Daoy (cell line): ENCODE results near the gene PCDH19. TPM values are rescaled to one million over a fixed set of nuclear protein-coding genes. Genes with fewer than 3 reads are reported as not detected.
A peak's percentile ranks its signal among the peaks of the same experiment; 100 is the strongest.

Experiments used
- DNase-seq: peaks from one replicate; pipeline ENCODE4 v3.0.0-alpha.2; 2015; ENCODE audit warnings: low read depth
- total RNA-seq: library from RNA; depleted of rRNA; stranded (reverse); fragments of >200 nt; shearing (Covaris generic); gene quantifications from 2 replicates; pipeline ENCODE4 v1.2.3, GENCODE V29; 2014; rRNA removed

The PCDH19 gene, protein sequence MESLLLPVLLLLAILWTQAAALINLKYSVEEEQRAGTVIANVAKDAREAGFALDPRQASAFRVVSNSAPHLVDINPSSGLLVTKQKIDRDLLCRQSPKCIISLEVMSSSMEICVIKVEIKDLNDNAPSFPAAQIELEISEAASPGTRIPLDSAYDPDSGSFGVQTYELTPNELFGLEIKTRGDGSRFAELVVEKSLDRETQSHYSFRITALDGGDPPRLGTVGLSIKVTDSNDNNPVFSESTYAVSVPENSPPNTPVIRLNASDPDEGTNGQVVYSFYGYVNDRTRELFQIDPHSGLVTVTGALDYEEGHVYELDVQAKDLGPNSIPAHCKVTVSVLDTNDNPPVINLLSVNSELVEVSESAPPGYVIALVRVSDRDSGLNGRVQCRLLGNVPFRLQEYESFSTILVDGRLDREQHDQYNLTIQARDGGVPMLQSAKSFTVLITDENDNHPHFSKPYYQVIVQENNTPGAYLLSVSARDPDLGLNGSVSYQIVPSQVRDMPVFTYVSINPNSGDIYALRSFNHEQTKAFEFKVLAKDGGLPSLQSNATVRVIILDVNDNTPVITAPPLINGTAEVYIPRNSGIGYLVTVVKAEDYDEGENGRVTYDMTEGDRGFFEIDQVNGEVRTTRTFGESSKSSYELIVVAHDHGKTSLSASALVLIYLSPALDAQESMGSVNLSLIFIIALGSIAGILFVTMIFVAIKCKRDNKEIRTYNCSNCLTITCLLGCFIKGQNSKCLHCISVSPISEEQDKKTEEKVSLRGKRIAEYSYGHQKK (N-terminal part only)
- total RNA-seq, result 0.06 TPM in 1 of 2 replicates, not detected in the other

DNA sequence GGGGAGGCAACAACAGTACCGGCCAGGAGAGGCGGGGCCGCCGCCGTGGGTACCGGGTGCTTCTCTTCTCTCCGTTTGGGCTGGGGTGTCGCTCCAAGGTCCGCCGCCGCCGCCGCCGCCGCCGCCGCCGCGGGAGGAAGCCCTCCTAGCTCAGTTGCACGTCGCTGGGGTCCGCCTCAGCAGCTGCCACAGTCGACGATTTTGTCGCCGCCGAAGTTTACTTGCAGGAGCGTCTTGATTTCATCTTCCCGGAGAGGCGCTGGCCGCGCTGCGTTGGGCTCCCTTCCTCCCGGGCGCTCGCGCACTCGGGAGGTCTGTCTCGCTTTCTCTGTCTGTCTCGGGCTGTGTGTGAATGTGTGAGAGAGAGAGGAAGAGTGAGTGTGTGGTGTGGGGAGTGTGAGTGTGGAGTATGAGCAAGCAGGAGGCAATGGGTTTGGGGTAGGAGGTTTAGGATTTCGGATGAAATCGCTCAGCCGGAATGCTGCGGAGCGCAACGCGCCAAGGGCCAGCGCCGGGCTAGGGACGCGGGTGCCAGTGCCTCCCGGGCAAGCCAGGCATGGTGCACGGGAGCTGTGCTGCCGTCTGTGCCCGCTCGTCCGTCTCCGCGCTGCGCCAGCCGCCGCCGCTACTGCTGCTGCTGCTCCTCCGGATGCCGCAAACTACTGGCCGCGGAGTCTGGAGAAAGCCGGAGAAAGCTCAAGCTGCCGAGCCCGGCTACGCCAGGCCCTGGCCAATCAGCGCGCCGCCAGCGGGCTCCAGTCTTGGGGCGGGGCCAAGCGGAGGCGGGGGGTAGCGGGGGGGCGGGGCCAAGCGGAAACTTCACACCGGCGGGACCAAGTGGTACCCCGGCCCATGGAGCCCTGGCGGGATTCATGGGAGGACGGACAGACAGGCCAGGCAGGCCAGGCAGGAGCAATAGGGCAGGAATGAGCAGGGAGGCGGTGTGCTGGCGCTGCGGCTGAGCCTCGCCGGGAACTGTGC is at the start of gene PCDH19:
PCDH19 (minus strand) TSS at position 664 of the 981 bp plus-strand sequence. CDS start 1,676 bp downstream, outside the sequence.
- peak; percentile 71 for DNase-seq

DNA sequence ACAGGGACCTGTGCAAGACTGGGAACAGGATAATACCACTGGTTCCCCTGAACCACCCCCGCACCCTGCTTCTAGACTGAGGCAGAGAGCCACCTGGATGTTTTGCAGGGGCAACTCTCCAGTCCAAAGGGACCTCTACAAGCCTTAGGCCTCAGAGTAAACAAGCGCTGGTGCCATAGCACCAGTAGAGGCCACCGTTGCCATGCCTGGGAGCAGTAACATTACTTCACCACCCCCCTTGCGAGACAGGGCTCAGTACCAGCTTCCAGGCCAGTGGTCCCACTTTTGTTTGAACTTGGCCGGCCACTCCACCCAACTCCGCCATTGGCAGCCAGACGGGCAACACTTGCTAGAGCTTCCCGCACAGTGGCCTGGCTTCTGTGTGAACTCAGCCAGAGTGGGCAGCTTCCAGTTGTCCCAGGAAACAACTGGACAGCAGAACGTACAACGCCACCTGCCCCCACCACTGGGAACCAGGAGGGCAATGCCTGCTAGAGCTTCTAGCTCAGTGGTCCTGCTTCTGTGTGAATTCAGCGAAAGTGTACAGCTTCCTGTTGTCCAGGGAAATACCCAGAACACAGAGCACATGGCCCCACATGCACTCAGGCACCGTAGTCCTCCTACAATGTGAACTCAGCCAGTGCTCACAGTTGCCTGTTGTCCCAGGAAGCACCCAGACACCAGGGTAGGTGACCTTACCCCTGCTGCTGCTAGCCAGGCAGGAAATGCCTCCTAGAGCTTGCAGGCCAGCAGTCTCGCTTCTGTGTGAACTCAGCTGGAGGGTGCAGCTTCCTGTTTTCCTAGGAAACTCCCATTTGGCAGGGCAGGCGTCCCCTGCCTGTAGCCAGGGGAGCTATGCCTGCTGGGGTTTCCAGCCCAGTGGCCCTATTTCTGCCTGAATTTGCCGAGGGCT is 39.9 kb upstream of the PCDH19 start:
- DNase-seq, result peak; percentile 35

DNA sequence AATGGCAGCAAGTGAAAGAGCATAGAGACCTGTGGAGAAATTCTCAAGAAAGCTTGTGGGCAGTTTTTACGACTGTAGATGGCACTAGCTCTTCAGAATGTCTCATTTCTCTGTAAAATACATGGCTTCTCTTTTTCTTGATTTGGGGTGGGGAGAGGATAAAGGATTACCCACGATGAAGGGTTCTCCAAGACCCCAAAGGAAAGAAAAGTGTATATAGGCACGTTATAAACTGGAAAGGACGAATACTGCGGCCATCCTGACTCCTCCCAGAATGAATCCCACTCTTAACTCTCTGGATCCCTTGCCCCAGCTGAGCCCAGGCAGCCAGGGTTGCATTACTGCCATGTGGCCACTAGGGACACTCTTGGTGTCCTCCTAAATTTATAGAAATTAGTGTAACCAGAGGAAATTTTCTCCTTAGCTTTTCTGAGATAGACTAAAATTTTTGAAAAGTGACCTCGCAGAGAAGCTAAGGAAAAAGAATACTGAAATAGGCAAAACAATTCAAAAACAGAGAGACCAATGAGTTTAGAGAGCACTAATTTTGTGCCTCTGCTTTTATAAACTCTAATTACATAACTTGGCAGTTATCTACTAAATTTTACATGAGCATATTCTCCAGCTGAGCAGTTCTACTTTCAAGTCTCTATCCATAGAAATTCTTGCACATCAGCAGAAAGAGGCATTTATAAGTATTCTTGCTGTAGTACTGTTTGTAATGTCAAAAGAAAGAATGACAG is 37.8 kb upstream of the PCDH19 start:
- peak; percentile 27 for DNase-seq

DNA sequence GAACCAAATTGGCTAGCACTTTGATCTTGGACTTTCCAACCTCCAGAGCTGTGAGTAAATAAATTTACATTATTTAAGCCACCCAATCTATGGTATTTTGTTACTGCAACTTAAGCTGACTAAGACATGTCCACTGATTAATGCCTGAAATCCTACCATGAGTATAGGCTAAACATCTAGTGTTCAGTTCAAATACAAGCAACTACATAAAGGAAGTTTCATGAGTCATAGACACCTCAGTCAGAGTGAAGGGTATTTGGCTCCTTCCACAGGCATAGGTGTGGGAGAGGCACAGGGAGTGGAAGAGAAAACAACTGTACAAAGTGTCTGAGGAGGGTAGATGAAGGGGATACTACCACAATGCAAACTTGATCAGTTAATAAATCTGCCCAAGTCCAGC is 35.5 kb upstream of the PCDH19 start:
- DNase-seq, result peak; percentile 0

DNA sequence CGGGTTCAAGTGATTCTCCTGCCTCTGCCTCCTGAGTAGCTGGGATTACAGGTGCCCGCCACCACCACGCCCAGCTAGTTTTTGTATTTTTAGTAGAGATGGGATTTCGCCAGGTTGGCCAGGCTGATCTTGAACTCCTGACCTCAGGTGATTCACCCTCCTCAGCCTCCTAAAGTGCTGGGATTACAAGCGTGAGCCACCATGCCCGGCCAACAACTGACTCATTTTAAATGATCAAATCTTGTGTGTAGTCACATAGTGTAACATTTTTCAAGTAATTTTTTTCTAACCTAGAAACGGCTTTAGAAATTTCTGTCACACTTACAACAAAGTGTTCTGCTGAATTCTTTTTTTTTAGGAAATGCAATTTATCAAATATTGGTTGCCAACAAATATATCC is 31.2 kb upstream of the PCDH19 start:
- peak; percentile 11 for DNase-seq

DNA sequence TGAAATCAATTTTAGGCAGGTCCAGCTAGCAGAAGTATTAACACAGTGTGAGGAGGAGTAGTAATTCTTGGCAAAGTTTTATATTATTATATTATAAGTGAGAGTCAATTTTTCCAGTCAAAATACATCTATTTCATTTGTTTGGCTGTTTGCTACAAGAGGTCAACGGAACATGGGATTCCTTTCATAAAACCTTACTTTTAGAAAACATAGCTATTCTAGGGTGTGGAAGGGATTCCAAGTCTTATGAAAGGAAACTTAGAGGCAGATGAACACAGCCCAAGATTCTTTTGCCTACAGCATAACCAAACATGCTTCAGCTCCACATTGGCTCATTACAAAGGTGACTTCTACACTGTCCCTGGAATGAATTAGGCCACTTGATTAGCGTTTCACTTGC is 29.9 kb upstream of the PCDH19 start:
- DNase-seq, result no peak

DNA sequence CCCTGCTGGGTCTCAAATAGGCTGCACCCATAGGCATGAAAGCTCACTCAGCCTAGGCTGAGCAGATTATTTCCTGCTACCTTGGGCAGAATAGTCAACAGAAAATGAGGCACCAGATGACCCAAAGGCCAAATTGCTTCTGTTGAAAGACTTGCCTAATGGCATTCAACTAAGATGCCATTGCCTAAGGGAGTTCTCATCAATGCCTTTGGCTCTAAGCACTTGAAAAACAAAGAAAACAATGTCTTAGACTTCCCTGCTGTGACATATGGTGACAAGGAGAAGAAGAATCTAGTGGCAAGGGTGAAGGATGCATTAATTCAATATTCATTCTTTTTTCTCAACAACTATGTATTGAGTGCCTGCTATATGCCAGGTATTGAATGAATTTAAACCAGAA is 25.7 kb upstream of the PCDH19 start:
- DNase-seq, result no peak

DNA sequence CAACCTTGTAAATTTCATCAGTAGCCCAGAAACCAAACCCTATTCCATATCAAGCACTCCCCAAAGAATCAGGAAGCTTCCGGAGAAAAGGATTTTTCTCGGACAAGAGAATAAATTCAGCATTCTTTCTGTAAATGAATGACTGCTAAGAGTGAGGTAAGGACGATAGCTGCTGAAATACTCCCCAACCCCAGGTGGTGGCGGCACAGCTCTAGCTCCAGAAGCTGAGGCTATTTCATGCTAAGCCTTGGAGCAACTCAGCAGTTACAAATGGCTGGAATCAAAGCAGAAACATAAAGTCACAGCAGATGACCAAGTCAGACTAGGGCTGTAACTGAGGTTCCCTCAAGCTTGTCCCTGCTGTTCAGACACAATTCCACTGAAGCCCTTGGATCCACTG is 13.9 kb upstream of the PCDH19 start:
- DNase-seq, result no peak

DNA sequence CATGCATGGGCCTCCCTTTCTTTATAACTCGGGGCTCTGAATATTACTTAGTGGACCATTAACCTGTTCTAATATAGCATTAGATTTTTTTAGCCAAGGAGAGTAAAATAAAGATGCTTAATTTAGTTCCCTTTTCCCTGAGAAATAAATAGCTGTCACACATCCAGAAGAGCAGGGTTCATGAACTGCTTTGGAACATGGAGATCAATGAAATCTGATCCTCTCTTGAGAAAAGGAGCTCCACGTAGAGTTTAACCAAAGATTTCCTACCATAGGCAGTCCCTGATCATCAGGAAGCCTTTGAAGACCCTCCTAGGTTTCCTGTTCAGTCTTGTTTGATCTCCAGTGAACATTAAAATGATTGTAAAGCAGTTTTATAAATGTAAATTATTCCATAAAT is 8.5 kb upstream of the PCDH19 start:
- DNase-seq, result no peak

DNA sequence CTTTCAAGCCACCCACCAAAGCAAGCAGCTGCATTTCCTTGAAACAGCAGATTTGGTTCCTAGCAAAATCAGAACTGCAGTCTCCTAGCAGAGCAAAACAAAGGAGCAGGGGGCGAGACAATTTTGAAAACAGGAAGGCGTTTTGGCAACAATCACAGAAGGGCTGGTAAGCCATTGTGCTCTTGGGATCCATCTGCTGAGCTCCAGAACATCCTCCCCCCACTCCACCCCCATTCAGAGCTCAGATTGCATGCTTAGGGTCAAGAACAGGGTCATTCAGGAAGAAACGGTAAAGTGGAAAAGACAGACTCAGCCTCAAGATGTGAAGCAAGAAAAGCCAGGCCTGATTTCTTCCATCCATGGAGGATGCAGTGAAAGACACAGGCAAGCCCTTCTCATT is 7.6 kb upstream of the PCDH19 start:
- no peak for DNase-seq

DNA sequence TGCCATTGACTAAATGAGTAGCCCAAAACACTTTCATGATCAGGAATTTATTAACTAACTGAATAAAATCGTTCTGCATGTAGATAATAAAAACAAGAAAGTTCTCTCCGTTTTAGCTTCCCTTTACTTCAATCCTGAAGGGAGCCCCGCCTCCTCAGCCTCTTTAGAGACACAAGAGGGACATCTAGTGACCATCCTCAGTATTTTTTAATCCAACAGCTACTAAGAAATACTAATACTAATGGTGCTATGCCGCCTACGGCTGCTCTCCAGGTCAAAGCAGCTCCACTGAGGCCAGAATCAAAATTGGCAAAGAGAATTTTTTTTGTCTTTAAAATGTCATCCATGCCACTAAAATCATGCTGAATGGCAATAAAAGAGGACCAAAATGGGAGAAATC is 3.2 kb upstream of the PCDH19 start:
- peak; percentile 25 for DNase-seq

DNA sequence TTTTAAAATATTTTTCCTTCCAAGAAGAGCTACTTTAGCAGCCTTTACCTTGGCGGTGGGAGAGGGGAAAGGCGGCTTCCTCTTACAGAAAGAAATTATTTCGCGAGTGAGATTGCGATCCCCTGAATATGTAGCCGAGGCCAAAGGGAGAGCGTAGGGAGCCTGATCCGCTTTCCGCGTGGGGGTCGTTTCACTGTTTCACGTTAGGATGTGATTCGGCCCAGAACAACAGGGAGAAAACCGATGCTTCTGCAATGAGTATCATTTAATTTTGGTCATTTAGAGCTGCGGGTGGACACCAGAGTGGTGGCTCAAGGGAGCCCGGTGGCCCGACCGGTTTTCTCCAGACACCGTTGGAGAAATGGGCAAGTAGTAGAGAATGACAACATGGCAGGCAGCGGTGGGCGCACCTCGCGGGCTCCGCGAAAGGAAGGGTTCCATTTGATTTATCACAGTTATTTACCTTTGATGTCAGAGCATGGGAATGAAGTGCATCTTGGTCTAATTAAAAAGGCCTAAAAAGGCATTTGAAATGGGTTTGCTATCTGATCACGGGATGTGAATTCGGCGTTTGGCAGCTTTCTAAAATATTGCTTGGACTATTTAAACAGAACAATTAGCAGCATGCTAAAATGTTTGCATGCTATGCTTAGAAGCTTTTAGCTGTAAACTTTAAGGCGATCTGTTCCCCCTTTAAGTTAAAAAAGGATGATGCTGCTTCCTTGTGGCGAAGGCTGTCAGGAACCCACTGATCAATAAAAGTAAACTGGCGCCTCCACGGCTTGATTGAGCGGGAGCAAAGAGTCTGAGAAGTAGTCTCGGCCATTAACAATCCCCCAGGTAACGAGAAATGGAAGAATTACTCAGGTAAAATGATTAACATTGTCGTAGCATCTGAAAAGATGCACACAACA is 2.0 kb upstream of the PCDH19 start:
- no peak for DNase-seq

DNA sequence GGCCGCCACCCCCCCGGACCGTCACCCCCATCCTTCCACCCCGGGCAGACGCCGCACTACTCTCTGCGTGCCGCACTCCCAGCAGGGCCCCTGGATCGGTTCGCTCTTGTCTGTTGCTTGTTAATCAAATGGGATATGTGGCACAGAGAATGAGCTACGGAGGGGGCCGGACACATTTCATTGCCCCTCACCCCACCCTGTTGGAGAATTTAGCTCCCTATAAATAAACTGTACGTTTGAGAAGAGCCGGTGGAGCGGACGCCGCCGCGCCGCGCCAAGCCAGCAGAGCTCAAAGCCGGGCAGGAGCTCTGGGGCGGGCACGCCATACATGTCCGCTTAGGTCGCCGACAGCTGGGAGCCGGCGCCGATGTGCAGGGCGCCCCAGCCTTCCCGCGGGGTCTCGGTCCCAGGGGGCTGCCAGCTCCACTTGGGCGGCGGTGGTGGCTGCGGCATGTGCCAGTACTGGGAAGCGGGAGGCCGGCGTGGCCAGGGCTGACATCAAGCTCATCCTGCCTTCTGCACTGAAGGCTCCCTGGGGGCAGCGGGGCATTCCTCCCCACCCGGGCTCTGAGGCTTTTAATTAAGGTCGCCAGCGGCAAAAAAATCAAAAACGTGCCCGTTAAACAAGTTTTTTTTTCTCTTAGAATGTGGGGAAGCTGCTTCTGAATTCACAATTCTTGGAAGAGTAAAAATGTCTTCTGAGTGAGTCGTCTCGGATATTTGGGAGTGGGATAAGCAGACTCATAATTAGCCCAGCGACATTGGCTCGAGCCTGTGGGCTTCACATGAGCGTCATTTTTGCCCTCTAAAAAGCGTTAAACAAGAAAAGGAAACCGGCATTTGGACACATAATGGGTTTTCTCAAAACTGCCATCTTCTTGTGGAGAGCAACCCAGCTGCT is 1.1 kb upstream of the PCDH19 start:
- peak; percentile 8 for DNase-seq

DNA sequence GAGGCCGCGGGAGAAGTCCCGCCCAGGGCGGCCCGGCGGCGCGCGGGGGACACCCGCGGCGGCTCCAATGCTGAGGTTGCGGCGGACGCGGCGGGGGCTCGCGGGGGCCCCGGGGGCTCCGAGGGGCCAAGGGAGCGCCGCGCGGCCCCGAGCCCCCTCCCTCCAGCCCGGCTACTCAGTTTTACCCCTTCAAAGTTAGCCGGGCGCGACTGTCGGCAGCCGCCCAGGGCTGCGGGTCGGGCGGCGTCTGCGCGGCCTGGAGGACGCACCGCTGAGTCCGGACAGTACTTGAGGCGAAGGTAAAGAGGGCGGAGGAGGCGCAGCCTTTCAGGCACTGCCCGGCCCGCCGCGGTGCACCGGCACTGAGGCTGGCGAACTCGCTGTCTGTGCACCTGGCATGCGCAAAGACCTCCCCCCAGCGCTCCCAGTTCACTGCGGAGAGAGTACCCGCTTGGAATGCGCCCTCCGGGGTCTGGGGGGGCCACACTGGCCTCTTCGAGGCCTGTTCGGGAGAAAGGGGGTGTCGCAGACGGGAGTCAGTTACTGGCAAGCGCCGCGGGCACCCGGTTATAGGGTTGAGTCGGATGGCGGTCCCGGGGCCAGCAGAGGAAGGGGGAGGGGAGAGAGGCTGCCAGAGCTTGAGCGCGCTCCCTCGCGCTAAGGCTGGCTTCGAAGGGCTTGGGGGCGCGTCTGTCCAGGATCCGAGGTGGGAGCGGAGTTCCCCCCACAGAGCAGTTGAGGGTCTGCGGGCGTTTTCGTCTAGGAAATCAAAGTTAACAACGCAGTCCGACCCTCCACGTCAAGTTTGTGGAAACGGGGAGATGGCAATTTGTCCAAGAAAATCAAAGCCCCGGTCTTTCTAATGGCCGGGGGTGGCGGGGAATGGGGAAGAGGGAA is 1.1 kb downstream of the PCDH19 start:
- DNase-seq, result no peak

DNA sequence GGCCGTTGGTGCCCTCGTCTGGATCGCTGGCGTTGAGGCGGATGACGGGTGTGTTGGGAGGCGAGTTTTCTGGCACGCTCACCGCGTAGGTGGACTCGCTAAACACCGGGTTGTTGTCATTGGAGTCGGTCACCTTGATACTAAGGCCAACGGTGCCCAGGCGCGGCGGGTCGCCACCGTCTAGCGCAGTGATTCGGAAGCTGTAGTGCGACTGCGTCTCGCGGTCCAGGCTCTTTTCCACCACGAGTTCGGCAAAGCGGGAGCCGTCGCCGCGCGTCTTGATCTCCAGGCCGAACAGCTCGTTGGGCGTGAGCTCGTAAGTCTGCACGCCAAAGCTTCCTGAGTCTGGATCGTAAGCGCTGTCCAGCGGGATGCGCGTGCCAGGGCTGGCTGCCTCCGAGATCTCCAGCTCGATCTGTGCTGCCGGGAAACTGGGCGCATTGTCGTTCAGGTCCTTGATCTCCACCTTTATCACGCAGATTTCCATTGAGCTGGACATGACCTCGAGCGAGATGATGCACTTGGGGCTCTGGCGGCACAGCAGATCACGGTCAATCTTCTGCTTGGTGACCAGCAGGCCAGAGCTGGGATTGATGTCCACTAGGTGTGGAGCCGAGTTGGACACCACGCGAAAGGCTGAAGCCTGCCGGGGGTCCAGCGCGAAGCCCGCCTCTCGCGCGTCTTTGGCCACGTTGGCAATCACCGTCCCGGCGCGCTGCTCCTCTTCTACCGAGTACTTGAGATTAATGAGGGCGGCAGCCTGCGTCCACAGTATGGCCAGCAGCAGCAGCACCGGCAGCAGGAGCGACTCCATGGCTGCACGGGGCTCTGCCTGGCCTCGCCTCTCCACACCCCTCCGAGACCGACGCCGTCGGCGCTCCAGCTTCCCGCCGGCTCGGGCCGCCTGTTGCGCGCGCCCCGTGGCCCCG is 2.0 kb downstream of the PCDH19 start:
- DNase-seq, result no peak
